A673 (cell line): ENCODE measurements around the gene AMBRA1. TPM values are rescaled to one million over a fixed set of nuclear protein-coding genes. Genes with fewer than 3 reads are reported as not detected.

Experiments
- BruUV-seq: library from RNA; stranded (reverse); fragments of 400-500 nt; replicated peaks from 2 replicates; lab custom pipeline; 2021; lab: Mats Ljungman, UMichigan
- CTCF ChIA-PET: fragments of 300-600 bp; sonication (Branson Sonifier 250); formaldehyde crosslinking; loops from one replicate; lab custom pipeline; 2022; ENCODE audit warnings: antibody characterized with exemption; lab: Charles Lee
- POLR2A ChIA-PET: fragments of 300-600 bp; sonication (Branson Sonifier 250); formaldehyde crosslinking; loops from one replicate; lab custom pipeline; 2022; ENCODE audit warnings: antibody characterized with exemption; ENCODE audit not compliant: low non-redundant PET; lab: Charles Lee
- DNase-seq: peaks from one replicate; pipeline ENCODE4 v3.0.0-alpha.2; 2015; ENCODE audit warnings: low spot score
- H3K27ac ChIP-seq: fragments of 200-600 bp; sonication (generic); 2 replicates; pipeline ENCODE4 v1.5.1; 2016; ENCODE audit warnings: mixed run types, low read depth, mild to moderate bottlenecking, mixed read lengths, antibody characterized with exemption, low read length; ENCODE audit not compliant: poor library complexity, severe bottlenecking
- H3K27me3 ChIP-seq: fragments of 200-600 bp; sonication (generic); replicated peaks from 2 replicates; pipeline ENCODE4 v1.6.1; 2017; ENCODE audit warnings: mixed run types, low read depth, mild to moderate bottlenecking, mixed read lengths, antibody characterized with exemption, low read length; ENCODE audit not compliant: insufficient read depth, poor library complexity
- H3K36me3 ChIP-seq: fragments of 200-600 bp; sonication (generic); 2 replicates; pipeline ENCODE4 v1.6.1; 2016; ENCODE audit warnings: mixed run types, mild to moderate bottlenecking, mixed read lengths, antibody characterized with exemption, low read length; ENCODE audit not compliant: insufficient read depth, poor library complexity, severe bottlenecking
- H3K4me1 ChIP-seq: fragments of 200-600 bp; sonication (generic); 2 replicates; pipeline ENCODE4 v1.6.1; 2017; ENCODE audit warnings: mixed run types, mild to moderate bottlenecking, mixed read lengths, antibody characterized with exemption, low read length; ENCODE audit not compliant: insufficient read depth, poor library complexity, severe bottlenecking
- H3K4me3 ChIP-seq: fragments of 200-600 bp; sonication (generic); 2 replicates; pipeline ENCODE4 v1.5.1; 2016; ENCODE audit warnings: low read depth, mixed run types, mild to moderate bottlenecking, mixed read lengths, low read length; ENCODE audit not compliant: poor library complexity, severe bottlenecking
- H3K9me3 ChIP-seq: fragments of 200-600 bp; sonication (generic); 2 replicates; pipeline ENCODE4 v1.6.1; 2016; ENCODE audit warnings: mixed run types, low read depth, mild to moderate bottlenecking, mixed read lengths, antibody characterized with exemption, low read length; ENCODE audit not compliant: poor library complexity, severe bottlenecking
- CTCF ChIP-seq: fragments of 300-800, 200-600 bp; sonication (generic); conservative IDR thresholded peaks from 2 replicates; pipeline ENCODE4 v1.5.1; 2017; ENCODE audit warnings: low read depth, mild to moderate bottlenecking, antibody characterized with exemption, low read length, moderate library complexity, mixed read lengths
- EZH2 ChIP-seq: fragments of 200-600 bp; sonication (generic); IDR thresholded peaks from 2 replicates; pipeline ENCODE4 v1.6.1; 2017; ENCODE audit warnings: borderline replicate concordance, low read depth, mild to moderate bottlenecking, mixed read lengths, antibody characterized with exemption, low read length; ENCODE audit not compliant: poor library complexity, severe bottlenecking
- intact Hi-C: fragments of 100-400 bp; cut with micrococcal nuclease; formaldehyde crosslinking; loops from one replicate; pipeline ENCODE4 v1.10.0; 2022; ENCODE audit not compliant: unreplicated experiment
- total RNA-seq: library from RNA; stranded (reverse); gene quantifications from 2 replicates; pipeline ENCODE4 v1.2.3, GENCODE V29; 2021

The AMBRA1 gene
- total RNA-seq, 1 experiment from 2014 or later = 78.1 TPM

GRCh38 chr11:46451759-46452158 lies 142.1 kb downstream of the AMBRA1 start:
- intact Hi-C loops = no loop called here
- Histone ChIP-seq H3K4me1 (peaks cover 18% of the 10 kb centered on the region), H3K4me3 (no peak overlapping the region), H3K9me3 (no peaks in the 10 kb centered on the region), H3K27ac (no peak overlapping the region), H3K27me3 (no peaks in the 10 kb centered on the region), H3K36me3 (no peaks in the 10 kb centered on the region)
- BruUV-seq = no TSS peak
- TF ChIP-seq EZH2 = no peak
- TF ChIP-seq CTCF = no peak
- CTCF ChIA-PET = interaction anchor here (0.8 kb wide), 1 partner anchor 99 kb away, joined by 4 read pairs; no protein-coding TSS in a partner anchor
- POLR2A ChIA-PET = no interaction called here
- DNase-seq = no peak

GRCh38 chr11:46450846-46451477 lies 142.9 kb downstream of the AMBRA1 start:
- TF ChIP-seq EZH2 (no peak), CTCF (no peak)
- POLR2A ChIA-PET = no interaction called here
- no peaks in the 10 kb centered on the region for H3K36me3 ChIP-seq
- no peaks in the 10 kb centered on the region for H3K27me3 ChIP-seq
- H3K4me1 ChIP-seq = peaks cover 18% of the 10 kb centered on the region
- no peak for DNase-seq
- CTCF ChIA-PET = interaction anchor here (0.6 to 0.9 kb wide), 3 partner anchors 39 to 125 kb away, joined by 3 to 4 read pairs (median 4); no protein-coding TSS in a partner anchor
- no TSS peak for BruUV-seq
- H3K9me3 ChIP-seq = no peaks in the 10 kb centered on the region
- intact Hi-C loops = no loop called here
- H3K27ac ChIP-seq = no peak overlapping the region
- H3K4me3 ChIP-seq = no peak overlapping the region

GRCh38 chr11:46447544-46447943 lies 146.3 kb downstream of the AMBRA1 start:
- TF ChIP-seq EZH2 (no peak), CTCF (no peak)
- no peak overlapping the region for H3K27ac ChIP-seq
- DNase-seq = no peak
- no peaks in the 10 kb centered on the region for H3K36me3 ChIP-seq
- peaks cover 17% of the 10 kb centered on the region for H3K4me1 ChIP-seq
- POLR2A ChIA-PET = no interaction called here
- H3K9me3 ChIP-seq = no peaks in the 10 kb centered on the region
- intact Hi-C loops = no loop called here
- H3K4me3 ChIP-seq = no peak overlapping the region
- H3K27me3 ChIP-seq = no peaks in the 10 kb centered on the region
- CTCF ChIA-PET = interaction anchor here (0.7 kb wide), 1 partner anchor 23 kb away, joined by 5 read pairs; no protein-coding TSS in a partner anchor
- BruUV-seq = no TSS peak
